ENCODE results near the gene OGFOD3.
"Not testable (repeated sequence)": the region's sequence is repeated elsewhere in the genome, so short reads cannot be mapped to it uniquely, and the experiment has no call there.

The OGFOD3 gene, protein sequence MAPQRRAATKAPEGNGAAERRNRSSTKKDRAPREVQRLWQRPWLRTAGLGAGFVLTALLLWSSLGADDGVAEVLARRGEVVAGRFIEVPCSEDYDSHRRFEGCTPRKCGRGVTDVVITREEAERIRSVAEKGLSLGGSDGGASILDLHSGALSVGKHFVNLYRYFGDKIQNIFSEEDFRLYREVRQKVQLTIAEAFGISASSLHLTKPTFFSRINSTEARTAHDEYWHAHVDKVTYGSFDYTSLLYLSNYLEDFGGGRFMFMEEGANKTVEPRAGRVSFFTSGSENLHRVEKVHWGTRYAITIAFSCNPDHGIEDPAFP

GRCh38 chr17:82418001-82418986 is at the start of gene OGFOD3, which contains the start of gene HEXD:
Gene OGFOD3 (minus strand): TSS chr17:82418586. CDS start chr17:82418485, 101 bp downstream.
Gene HEXD (plus strand): TSS chr17:82418347. CDS start chr17:82419800, 1,453 bp downstream.
- Histone ChIP-seq H3K4me1 (peaks cover 15 to 44% (median 30%) of the 10 kb centered on the region in 10 experiments), H3K4me2 (peak within 1 kb of the TSS; percentile 87 to 97 (median 95)), H3K4me3 (peak within 1 kb of the TSS; percentile 73 to 96 (median 90)), H3K27me3 (no peaks in the 10 kb centered on the region), H3K9ac (peak within 1 kb of the TSS; percentile 77 to 94 (median 88)), H3K9me3 (replicated peaks in 1 of 11) (peaks cover 0 to 7% (median 6%) of the 10 kb centered on the region in 11 experiments; a peak in 6 of 22 replicates), H3K27ac (peak within 1 kb of the TSS; percentile 51 to 94 (median 90); a peak in 21 of 22 replicates), H4K20me1 (peaks cover 30 to 56% (median 48%) of the 10 kb centered on the region in 11 experiments), H3K36me3 (peaks cover 9 to 41% (median 33%) of the 10 kb centered on the region in 11 experiments; a peak in 21 of 22 replicates)
- no peak for TF ChIP-seq Cebpa-rat (IDR thresholded peaks at IDR 0.05)

DNA sequence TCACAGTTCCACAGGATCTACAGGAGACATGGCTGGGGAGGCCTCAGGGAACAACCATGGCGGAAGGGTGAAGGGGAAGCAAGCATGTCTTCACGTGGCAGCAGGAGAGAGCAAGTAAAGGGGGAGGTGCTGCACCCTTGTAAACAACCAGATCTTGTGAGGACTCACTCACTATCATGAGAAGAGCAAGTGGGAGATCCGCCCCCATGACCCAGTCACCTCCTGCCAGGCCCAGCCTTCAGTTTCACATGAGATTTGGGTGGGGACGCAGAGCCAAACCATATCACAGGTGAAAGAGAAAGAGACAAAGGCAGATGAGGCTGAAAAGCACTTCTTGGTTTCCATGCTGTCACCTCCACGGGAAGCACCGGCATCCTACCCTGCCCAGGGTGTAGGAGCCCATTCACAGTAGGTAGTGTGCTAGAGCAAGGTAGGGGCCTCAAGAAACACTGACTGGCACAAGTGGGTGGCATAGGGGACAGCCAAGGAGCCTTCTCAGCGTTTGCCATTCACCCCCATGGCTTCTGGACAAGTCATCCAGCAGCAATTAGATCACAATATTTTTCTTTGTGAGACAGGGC is 46.7 kb upstream of the OGFOD3 start:
- H3K9ac ChIP-seq, result peak overlapping the region in 2 of 11 experiments; percentile 4 to 14; a peak in 1 of 22 replicates
- no peaks in the 10 kb centered on the region for H3K9me3 ChIP-seq (replicated peaks in 1 of 11)
- no peak for TF ChIP-seq Cebpa-rat (IDR thresholded peaks at IDR 0.05)
- H3K4me3 ChIP-seq, result no peak overlapping the region
- no peaks in the 10 kb centered on the region for H3K27me3 ChIP-seq
- peaks cover 99 to 100% (median 100%) of the 10 kb centered on the region in 11 experiments for H3K36me3 ChIP-seq
- no peak overlapping the region for H3K27ac ChIP-seq
- H3K4me1 ChIP-seq, result peaks cover 0 to 23% (median 4%) of the 10 kb centered on the region in 10 experiments; a peak in 13 of 20 replicates
- H4K20me1 ChIP-seq, result peaks cover 7 to 62% (median 40%) of the 10 kb centered on the region in 11 experiments; a peak in 18 of 22 replicates
- no peak overlapping the region for H3K4me2 ChIP-seq

- Histone ChIP-seq H3K36me3 (peaks cover 97 to 100% (median 99%) of the 10 kb centered on the region in 11 experiments), H3K27ac (no peak overlapping the region), H3K4me2 (no peak overlapping the region), H3K4me3 (no peak overlapping the region), H3K27me3 (no peaks in the 10 kb centered on the region), H3K4me1 (peaks cover 5 to 29% (median 10%) of the 10 kb centered on the region in 10 experiments), H4K20me1 (peaks cover 7 to 68% (median 42%) of the 10 kb centered on the region in 11 experiments; a peak in 18 of 22 replicates), H3K9me3 (replicated peaks in 1 of 11) (no peaks in the 10 kb centered on the region), H3K9ac (peak overlapping the region in 1 of 11 experiments; percentile 23; a peak in 2 of 22 replicates)
- TF ChIP-seq Cebpa-rat (IDR thresholded peaks at IDR 0.05), result no peak
Measured at GRCh38 chr17:82464567-82464929, 46.2 kb upstream of the OGFOD3 start.

GRCh38 chr17:82463925-82464566 is 45.7 kb upstream of the OGFOD3 start:
- peak overlapping the region in 4 of 11 experiments; percentile 19 to 44 (median 28); a peak in 5 of 22 replicates for H3K9ac ChIP-seq
- no peak for TF ChIP-seq Cebpa-rat (IDR thresholded peaks at IDR 0.05)
- no peaks in the 10 kb centered on the region for H3K27me3 ChIP-seq
- no peak overlapping the region for H3K27ac ChIP-seq
- no peak overlapping the region for H3K4me2 ChIP-seq
- peaks cover 92 to 95% (median 94%) of the 10 kb centered on the region in 11 experiments for H3K36me3 ChIP-seq
- H4K20me1 ChIP-seq, result peaks cover 7 to 73% (median 45%) of the 10 kb centered on the region in 11 experiments; a peak in 18 of 22 replicates
- H3K4me1 ChIP-seq, result peaks cover 7 to 33% (median 13%) of the 10 kb centered on the region in 10 experiments
- H3K9me3 ChIP-seq (replicated peaks in 1 of 11), result no peaks in the 10 kb centered on the region
- no peak overlapping the region for H3K4me3 ChIP-seq

DNA sequence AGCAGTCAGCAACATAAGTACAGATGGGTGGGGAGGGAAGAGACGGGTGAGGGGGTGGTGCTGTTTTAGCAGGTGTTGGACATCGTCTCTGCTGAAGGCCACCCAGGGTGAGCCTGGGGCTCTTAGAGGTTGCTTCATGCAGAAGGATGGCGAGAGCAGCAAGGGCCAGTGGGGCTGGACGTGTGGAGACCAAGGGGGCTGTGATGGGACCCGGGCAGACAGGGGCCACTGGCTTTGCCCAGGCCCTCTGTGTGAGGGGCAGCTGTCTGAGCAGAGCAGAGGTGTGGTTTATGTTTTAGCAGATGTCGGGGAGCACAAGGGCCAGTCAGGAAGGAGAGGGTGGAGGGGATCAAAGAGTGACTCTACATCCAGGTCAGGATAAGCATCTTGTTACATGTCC is 45.0 kb upstream of the OGFOD3 start:
- peaks cover 85 to 89% (median 87%) of the 10 kb centered on the region in 11 experiments for H3K36me3 ChIP-seq

DNA sequence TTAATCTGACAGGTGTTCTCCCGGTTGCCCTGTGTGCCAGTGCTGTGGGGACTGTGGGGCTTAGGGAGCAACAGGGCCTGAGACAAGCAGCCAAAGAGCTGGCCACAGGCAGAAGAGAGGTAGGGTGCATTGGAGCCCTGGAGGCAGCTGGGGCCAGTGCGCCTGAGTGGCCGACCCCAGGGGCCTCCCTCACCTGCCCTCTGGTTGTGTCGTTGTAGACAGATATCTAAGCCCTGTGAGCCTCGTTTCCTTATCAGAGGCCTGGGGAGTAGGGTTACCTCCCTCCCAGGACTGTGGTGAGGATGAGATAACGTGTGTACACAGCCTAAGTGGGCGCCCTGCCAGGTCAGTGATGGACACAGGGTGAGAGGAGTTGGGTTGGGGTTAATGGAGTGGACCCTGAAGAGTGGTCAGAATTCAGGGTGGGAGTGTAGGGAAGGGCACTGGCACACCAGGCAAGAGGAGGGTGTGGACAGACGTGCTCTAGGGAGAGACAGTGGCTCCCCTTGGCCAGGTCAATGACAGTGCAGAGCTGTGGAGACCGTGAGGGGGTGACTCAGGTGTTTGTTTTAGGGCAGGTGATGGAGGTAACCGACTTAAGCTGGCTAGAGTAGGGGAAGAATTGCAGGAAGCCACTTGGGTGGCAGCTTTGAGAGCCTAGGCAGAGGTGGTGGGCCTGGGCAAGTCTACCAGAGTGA is 43.6 kb upstream of the OGFOD3 start:
- Histone ChIP-seq H3K9me3 (replicated peaks in 1 of 11) (no peaks in the 10 kb centered on the region), H3K27me3 (no peaks in the 10 kb centered on the region), H3K9ac (peak overlapping the region in 7 of 11 experiments; percentile 1 to 50 (median 30); a peak in 7 of 22 replicates), H3K27ac (peak overlapping the region in 2 of 11 experiments; percentile 4 to 22; a peak in 1 of 22 replicates), H4K20me1 (peaks cover 7 to 68% (median 45%) of the 10 kb centered on the region in 11 experiments; a peak in 18 of 22 replicates), H3K36me3 (peaks cover 71 to 75% (median 73%) of the 10 kb centered on the region in 11 experiments), H3K4me2 (0 out of 22 replicates have a peak overlapping the region, but pooled peaks of 1 of the 11 experiments have one; percentile 4), H3K4me1 (peaks cover 16 to 43% (median 22%) of the 10 kb centered on the region in 10 experiments), H3K4me3 (no peak overlapping the region)
- no peak for TF ChIP-seq Cebpa-rat (IDR thresholded peaks at IDR 0.05)

More for the DNA sequence above, 45.0 kb upstream of the OGFOD3 start:
- Histone ChIP-seq H3K27me3 (no peaks in the 10 kb centered on the region), H3K4me1 (peaks cover 7 to 33% (median 13%) of the 10 kb centered on the region in 10 experiments), H3K4me3 (no peak overlapping the region), H3K9me3 (replicated peaks in 1 of 11) (no peaks in the 10 kb centered on the region), H3K9ac (peak overlapping the region in 4 of 11 experiments; percentile 19 to 44 (median 28); a peak in 4 of 22 replicates), H4K20me1 (peaks cover 7 to 77% (median 45%) of the 10 kb centered on the region in 11 experiments; a peak in 18 of 22 replicates), H3K27ac (no peak overlapping the region), H3K4me2 (no peak overlapping the region)
- TF ChIP-seq Cebpa-rat (IDR thresholded peaks at IDR 0.05), result no peak

- peaks cover 51 to 58% (median 52%) of the 10 kb centered on the region in 11 experiments for H3K36me3 ChIP-seq
- peaks cover 19 to 50% (median 31%) of the 10 kb centered on the region in 10 experiments for H3K4me1 ChIP-seq
- peaks cover 7 to 56% (median 35%) of the 10 kb centered on the region in 11 experiments; a peak in 17 of 22 replicates for H4K20me1 ChIP-seq
- H3K27me3 ChIP-seq, result not testable (repeated sequence)
- H3K27ac ChIP-seq, result peak overlapping the region in 4 of 11 experiments; percentile 95 to 99 (median 98); a peak in 4 of 22 replicates
- H3K9ac ChIP-seq, result peak overlapping the region; percentile 94 to 99 (median 97); a peak in 21 of 22 replicates
- peak overlapping the region; percentile 82 to 96 (median 90) for H3K4me2 ChIP-seq
- H3K4me3 ChIP-seq, result peak overlapping the region; percentile 80 to 99 (median 90); a peak in 18 of 20 replicates
- H3K9me3 ChIP-seq (replicated peaks in 1 of 11), result peaks cover 0 to 13% (median 2%) of the 10 kb centered on the region in 11 experiments; a peak in 12 of 22 replicates
Measured at GRCh38 chr17:82459936-82460335, 41.5 kb upstream of the OGFOD3 start.
